HepG2 (cell line): ENCODE data around the gene SYNDIG1.

ENCODE experiments used
- ARID2 ChIP-seq: sonication (generic); formaldehyde crosslinking; IDR thresholded peaks from 2 replicates; pipeline ENCODE4 v1.8.1; 2022; ENCODE audit warnings: mild to moderate bottlenecking, missing genetic modification reagents, borderline replicate concordance
- BRCA1 ChIP-seq: sonication (generic); formaldehyde crosslinking; IDR thresholded peaks from 2 replicates; pipeline ENCODE4 v1.4.0; 2020; ENCODE audit warnings: missing genetic modification reagents
- CTCF ChIP-seq: sonication (generic); formaldehyde crosslinking; IDR thresholded peaks from 2 replicates; pipeline ENCODE4 v1.5.0; 2020; ENCODE audit warnings: mild to moderate bottlenecking, missing genetic modification reagents, moderate library complexity
- DDIT3 ChIP-seq: sonication (generic); formaldehyde crosslinking; IDR thresholded peaks from 2 replicates; pipeline ENCODE4 v1.4.0; 2020; ENCODE audit warnings: mild to moderate bottlenecking, missing genetic modification reagents
- MATR3 ChIP-seq: sonication (generic); formaldehyde crosslinking; IDR thresholded peaks from 2 replicates; pipeline ENCODE4 v1.4.0; 2020; ENCODE audit warnings: missing genetic modification reagents
- TCF7L2 ChIP-seq: IDR thresholded peaks from 2 replicates; pipeline ENCODE4 v1.6.1; 2011; ENCODE audit warnings: mild to moderate bottlenecking, low read depth, low read length, moderate library complexity
- ZFX ChIP-seq: sonication (generic); formaldehyde crosslinking; IDR thresholded peaks from 2 replicates; pipeline ENCODE4 v1.4.0; 2020; ENCODE audit warnings: mild to moderate bottlenecking, low read depth, missing genetic modification reagents, moderate library complexity
- ZNF232 ChIP-seq: sonication (generic); formaldehyde crosslinking; IDR thresholded peaks from 2 replicates; pipeline ENCODE4 v1.4.0; 2020; ENCODE audit warnings: missing genetic modification reagents, borderline replicate concordance
- ZNF703 ChIP-seq: sonication (generic); formaldehyde crosslinking; IDR thresholded peaks from 2 replicates; pipeline ENCODE4 v1.5.1; 2020; ENCODE audit warnings: missing genetic modification reagents, mild to moderate bottlenecking, moderate library complexity, borderline replicate concordance
- TF ChIP-seq, protein P1 (sequence below): sonication (generic); formaldehyde crosslinking; IDR thresholded peaks from 2 replicates; pipeline ENCODE4 v1.5.0; 2020; ENCODE audit warnings: missing genetic modification reagents, mild to moderate bottlenecking, borderline replicate concordance
- TF ChIP-seq, protein P2 (sequence below): sonication (generic); formaldehyde crosslinking; conservative IDR thresholded peaks from 2 replicates; pipeline ENCODE4 v1.8.1; 2023; ENCODE audit warnings: missing genetic modification reagents

- no peak for TF ChIP-seq ARID2 (CRISPR knock-in tag)
- no peak for TF ChIP-seq ZFX (CRISPR knock-in tag)
- TF ChIP-seq ZNF703: no peak
- TF ChIP-seq, protein P1, sequence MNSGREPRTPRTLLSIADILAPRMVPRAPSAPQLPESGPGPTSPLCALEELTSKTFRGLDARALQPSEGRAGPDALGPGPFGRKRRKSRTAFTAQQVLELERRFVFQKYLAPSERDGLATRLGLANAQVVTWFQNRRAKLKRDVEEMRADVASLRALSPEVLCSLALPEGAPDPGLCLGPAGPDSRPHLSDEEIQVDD: no peak
- TF ChIP-seq BRCA1 (CRISPR knock-in tag): no peak
- no peak for TF ChIP-seq CTCF (CRISPR knock-in tag)
- no peak for TF ChIP-seq ZNF232 (CRISPR knock-in tag)
- no peak for TF ChIP-seq MATR3 (CRISPR knock-in tag)
- TF ChIP-seq, protein P2, sequence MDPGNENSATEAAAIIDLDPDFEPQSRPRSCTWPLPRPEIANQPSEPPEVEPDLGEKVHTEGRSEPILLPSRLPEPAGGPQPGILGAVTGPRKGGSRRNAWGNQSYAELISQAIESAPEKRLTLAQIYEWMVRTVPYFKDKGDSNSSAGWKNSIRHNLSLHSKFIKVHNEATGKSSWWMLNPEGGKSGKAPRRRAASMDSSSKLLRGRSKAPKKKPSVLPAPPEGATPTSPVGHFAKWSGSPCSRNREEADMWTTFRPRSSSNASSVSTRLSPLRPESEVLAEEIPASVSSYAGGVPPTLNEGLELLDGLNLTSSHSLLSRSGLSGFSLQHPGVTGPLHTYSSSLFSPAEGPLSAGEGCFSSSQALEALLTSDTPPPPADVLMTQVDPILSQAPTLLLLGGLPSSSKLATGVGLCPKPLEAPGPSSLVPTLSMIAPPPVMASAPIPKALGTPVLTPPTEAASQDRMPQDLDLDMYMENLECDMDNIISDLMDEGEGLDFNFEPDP (CRISPR knock-in tag): no peak
- TF ChIP-seq TCF7L2: no peak
- no peak for TF ChIP-seq DDIT3 (CRISPR knock-in tag)
These were observed 228.0 kb downstream of the SYNDIG1 start for GRCh38 chr20:24697411-24697810.
